PC-3 (cell line): ENCODE measurements around the gene ACADS. TPM values are rescaled to one million over a fixed set of nuclear protein-coding genes. Genes with fewer than 3 reads are reported as not detected.
A peak's percentile ranks its signal among the peaks of the same experiment; 100 is the strongest.

ENCODE experiments used
- ATAC-seq: fragments of 200-7000 bp; cut with Tn5 transposase; 2 replicates; pipeline ENCODE4 v1.9.1; 2020; ENCODE audit warnings: mild to moderate bottlenecking, moderate library complexity
- BruUV-seq: library from RNA; stranded (reverse); fragments of 400-500 nt; replicated peaks from 2 replicates; lab custom pipeline; 2021; lab: Mats Ljungman, UMichigan
- CTCF ChIA-PET: fragments of 300-600 bp; sonication (Branson Sonifier 250); formaldehyde crosslinking; loops from one replicate; lab custom pipeline; 2022; ENCODE audit warnings: antibody characterized with exemption; lab: Charles Lee
- POLR2A ChIA-PET: fragments of 300-600 bp; sonication (Branson Sonifier 250); formaldehyde crosslinking; loops from one replicate; lab custom pipeline; 2022; ENCODE audit warnings: antibody characterized with exemption; ENCODE audit not compliant: unreplicated experiment; lab: Charles Lee
- DNase-seq: peaks from one replicate; pipeline ENCODE4 v3.0.0-alpha.2; 2015
- H2AFZ ChIP-seq: fragments of 300-600 bp; sonication (generic); 2 replicates; pipeline ENCODE4 v1.6.0; 2016; ENCODE audit warnings: antibody characterized with exemption, low read length
- H3F3A ChIP-seq: fragments of 300-600 bp; sonication (generic); one replicate; pipeline ENCODE4 v1.6.0; 2017; ENCODE audit warnings: antibody characterized with exemption, low read length, control low read depth, mild to moderate bottlenecking; ENCODE audit not compliant: unreplicated experiment
- H3K27ac ChIP-seq: fragments of 300-600 bp; sonication (generic); 2 replicates; pipeline ENCODE4 v1.5.1; 2016; ENCODE audit warnings: mild to moderate bottlenecking, low read length
- H3K27me3 ChIP-seq: fragments of 300-600 bp; sonication (generic); 2 replicates; pipeline ENCODE4 v1.6.1; 2016; ENCODE audit warnings: low read length, mixed read lengths
- H3K36me3 ChIP-seq: fragments of 300-600 bp; sonication (generic); 2 replicates; pipeline ENCODE4 v1.6.1; 2016; ENCODE audit warnings: low read depth, mixed run types, low read length, mixed read lengths
- H3K4me1 ChIP-seq: fragments of 300-600 bp; sonication (generic); 2 replicates; pipeline ENCODE4 v1.5.1; 2016; ENCODE audit warnings: low read length; ENCODE audit not compliant: insufficient read depth
- H3K4me2 ChIP-seq: fragments of 300-600 bp; sonication (generic); 2 replicates; pipeline ENCODE4 v1.6.0; 2016; ENCODE audit warnings: low read length
- H3K4me3 ChIP-seq: fragments of 300-600 bp; sonication (generic); 2 replicates; pipeline ENCODE4 v1.5.1; 2016; ENCODE audit warnings: mild to moderate bottlenecking, low read length, mixed read lengths
- H3K79me2 ChIP-seq: fragments of 300-600 bp; sonication (generic); 2 replicates; pipeline ENCODE4 v1.6.1; 2017; ENCODE audit warnings: low read length, mixed read lengths
- H3K9ac ChIP-seq: fragments of 300-600 bp; sonication (generic); 2 replicates; pipeline ENCODE4 v1.6.0; 2016; ENCODE audit warnings: mild to moderate bottlenecking, low read length
- H3K9me2 ChIP-seq: fragments of 300-600 bp; sonication (generic); replicated peaks from 2 replicates; pipeline ENCODE4 v1.6.1; 2016; ENCODE audit warnings: mixed run types, low read length, mixed read lengths
- H3K9me3 ChIP-seq: fragments of 300-600 bp; sonication (generic); 2 replicates; pipeline ENCODE4 v1.6.1; 2016; ENCODE audit warnings: low read length, mixed read lengths
- H4K20me1 ChIP-seq: fragments of 300-600 bp; sonication (generic); 2 replicates; pipeline ENCODE4 v1.6.1; 2016; ENCODE audit warnings: low read length, mixed read lengths
- EZH2 ChIP-seq: fragments of 300-600 bp; sonication (generic); IDR thresholded peaks from one replicate; pipeline ENCODE4 v1.6.1; 2017; ENCODE audit warnings: antibody characterized with exemption, mild to moderate bottlenecking, low read length; ENCODE audit not compliant: unreplicated experiment
- EZH2phosphoT487 ChIP-seq: fragments of 300-600 bp; sonication (generic); IDR thresholded peaks from 2 replicates; pipeline ENCODE4 v1.6.1; 2018; ENCODE audit warnings: mild to moderate bottlenecking, antibody characterized with exemption, low read length, borderline replicate concordance
- intact Hi-C: fragments of 100-400 bp; cut with micrococcal nuclease; formaldehyde crosslinking; loops from 2 replicates; pipeline ENCODE4 v1.9.0; 2023
- total RNA-seq: library from RNA; depleted of rRNA; stranded (reverse); fragments of >200 nt; gene quantifications from 2 replicates; pipeline ENCODE4 v1.2.3, GENCODE V29; 2014
- TF ChIP-seq, protein P1 (sequence below): fragments of 300-600 bp; sonication (generic); conservative IDR thresholded peaks from 2 replicates; pipeline ENCODE4 v1.5.1; 2017; ENCODE audit warnings: antibody characterized with exemption, low read depth, mild to moderate bottlenecking, low read length

The ACADS gene
- total RNA-seq, 1 experiment from 2014 or later: 19.6 TPM

DNA sequence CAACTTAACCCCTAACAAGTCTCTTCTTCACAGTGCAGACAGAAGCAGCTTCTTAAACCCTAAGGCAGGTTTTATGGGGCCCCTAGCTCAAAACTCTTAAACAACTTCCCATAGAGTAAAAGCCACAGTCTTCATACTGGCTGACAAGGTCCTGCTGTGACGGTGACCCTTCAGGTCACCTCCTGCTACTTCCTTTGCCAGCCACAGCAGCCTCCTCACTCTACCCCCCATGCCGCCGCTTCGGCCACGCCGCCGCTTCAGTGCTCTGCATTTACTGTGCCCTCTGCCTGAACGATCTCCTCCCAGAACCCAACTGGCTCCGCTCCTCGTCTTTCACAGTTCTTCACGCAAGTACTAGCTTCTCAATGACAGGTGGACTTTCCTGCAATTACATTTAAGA is 45.5 kb downstream of the ACADS start:
- Histone ChIP-seq H3K27me3 (no peaks in the 10 kb centered on the region), H4K20me1 (no peaks in the 10 kb centered on the region), H3K9ac (no peak overlapping the region), H3K9me2 (no peaks in the 10 kb centered on the region), H3K27ac (no peak overlapping the region), H3K79me2 (no peaks in the 10 kb centered on the region), H3K4me3 (no peak overlapping the region), H3F3A (no peaks in the 10 kb centered on the region), H2AFZ (no peak overlapping the region), H3K4me2 (no peak overlapping the region), H3K36me3 (peaks cover 13% of the 10 kb centered on the region; the same call in 1 of the 2 replicates), H3K9me3 (no peaks in the 10 kb centered on the region), H3K4me1 (no peaks in the 10 kb centered on the region)
- no TSS peak for BruUV-seq
- ChIA-PET CTCF (no interaction called here), POLR2A (no interaction called here)
- intact Hi-C loops: no loop called here
- TF ChIP-seq, protein P1, sequence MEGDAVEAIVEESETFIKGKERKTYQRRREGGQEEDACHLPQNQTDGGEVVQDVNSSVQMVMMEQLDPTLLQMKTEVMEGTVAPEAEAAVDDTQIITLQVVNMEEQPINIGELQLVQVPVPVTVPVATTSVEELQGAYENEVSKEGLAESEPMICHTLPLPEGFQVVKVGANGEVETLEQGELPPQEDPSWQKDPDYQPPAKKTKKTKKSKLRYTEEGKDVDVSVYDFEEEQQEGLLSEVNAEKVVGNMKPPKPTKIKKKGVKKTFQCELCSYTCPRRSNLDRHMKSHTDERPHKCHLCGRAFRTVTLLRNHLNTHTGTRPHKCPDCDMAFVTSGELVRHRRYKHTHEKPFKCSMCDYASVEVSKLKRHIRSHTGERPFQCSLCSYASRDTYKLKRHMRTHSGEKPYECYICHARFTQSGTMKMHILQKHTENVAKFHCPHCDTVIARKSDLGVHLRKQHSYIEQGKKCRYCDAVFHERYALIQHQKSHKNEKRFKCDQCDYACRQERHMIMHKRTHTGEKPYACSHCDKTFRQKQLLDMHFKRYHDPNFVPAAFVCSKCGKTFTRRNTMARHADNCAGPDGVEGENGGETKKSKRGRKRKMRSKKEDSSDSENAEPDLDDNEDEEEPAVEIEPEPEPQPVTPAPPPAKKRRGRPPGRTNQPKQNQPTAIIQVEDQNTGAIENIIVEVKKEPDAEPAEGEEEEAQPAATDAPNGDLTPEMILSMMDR: no peak
- TF ChIP-seq EZH2: no peak
- TF ChIP-seq EZH2phosphoT487: no peak
- DNase-seq (no peak), ATAC-seq (no peak)

DNA sequence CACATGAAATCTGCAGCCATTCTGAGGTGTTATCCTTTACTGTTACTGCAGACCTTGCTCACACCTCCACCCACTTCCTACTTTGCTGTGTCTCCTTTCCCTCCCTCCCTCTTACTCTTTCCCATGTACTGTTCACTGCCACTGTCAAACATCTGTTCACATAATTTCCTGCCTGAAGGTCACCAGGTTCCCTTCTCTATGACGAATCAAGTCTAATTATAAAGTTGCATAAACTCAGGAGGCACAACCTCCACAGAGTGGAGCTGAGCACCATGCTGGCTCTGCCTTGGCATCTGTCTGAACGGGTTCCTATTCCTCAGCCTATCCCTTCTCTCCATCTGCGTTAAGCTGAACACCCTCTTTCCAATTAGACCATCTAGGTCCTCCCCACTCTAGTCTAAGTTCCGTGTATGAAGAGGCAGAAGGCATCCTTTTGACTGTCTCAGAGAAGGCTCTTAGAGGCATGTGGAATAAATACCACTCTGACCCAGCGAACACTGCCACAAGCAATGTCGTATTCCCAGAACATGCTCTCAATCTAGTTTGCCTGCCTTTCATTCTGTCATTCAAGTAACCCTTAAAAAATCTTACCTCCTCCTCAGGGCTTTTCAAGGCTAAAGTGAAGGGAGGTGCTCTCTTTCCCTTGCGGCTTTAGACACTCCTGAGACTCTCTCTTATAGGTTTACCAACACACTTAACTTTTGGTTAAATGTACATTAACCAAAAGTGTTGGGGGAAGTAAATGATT is 48.7 kb downstream of the ACADS start:
- intact Hi-C loops: no loop called here
- DNase-seq (no peak), ATAC-seq (no peak)
- ChIA-PET POLR2A (no interaction called here), CTCF (no interaction called here)
- Histone ChIP-seq H2AFZ (no peak overlapping the region), H3K9ac (no peak overlapping the region), H3K9me2 (no peaks in the 10 kb centered on the region), H3K4me1 (no peaks in the 10 kb centered on the region), H3F3A (no peaks in the 10 kb centered on the region), H3K36me3 (no peaks in the 10 kb centered on the region), H4K20me1 (no peaks in the 10 kb centered on the region), H3K79me2 (no peaks in the 10 kb centered on the region), H3K9me3 (no peaks in the 10 kb centered on the region), H3K27me3 (no peaks in the 10 kb centered on the region), H3K27ac (no peak overlapping the region), H3K4me3 (no peak overlapping the region), H3K4me2 (no peak overlapping the region)
- no TSS peak for BruUV-seq
- no peak for TF ChIP-seq EZH2phosphoT487
- TF ChIP-seq, protein P1: no peak
- no peak for TF ChIP-seq EZH2

DNA sequence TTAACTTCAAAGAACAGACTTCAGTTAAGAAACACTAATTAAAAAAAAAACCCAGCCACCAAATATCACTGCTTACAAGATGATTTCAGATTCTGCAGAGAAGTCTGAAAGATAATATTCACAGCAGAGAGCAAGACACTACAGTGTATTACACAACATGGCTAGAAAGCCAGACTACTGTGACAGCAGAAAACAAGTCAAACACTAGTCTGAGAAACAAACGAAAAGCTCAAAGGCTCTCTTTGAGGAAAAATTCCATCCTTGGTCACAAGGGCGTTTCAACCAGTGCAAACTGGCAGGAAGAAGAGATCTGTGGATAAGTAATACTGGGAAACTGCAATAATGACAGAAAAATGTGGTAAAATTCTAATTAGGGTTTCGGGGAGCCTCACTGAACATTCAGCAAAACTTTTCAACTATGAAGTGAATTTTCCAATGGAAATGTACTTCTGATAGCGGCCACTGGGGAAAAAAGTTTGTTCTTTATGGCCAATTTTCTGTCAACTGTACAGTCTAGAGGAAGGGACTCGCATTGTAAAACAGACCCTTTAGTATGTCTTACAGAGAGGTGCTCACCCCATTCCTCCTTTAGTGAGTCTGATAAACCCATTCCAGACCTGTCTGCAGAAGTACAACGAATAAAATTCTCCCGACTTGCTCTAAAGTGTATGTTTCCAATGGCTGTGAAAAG is 50.4 kb downstream of the ACADS start:
- TF ChIP-seq EZH2phosphoT487 (no peak), EZH2 (no peak)
- TF ChIP-seq, protein P1: peak; percentile 44
- Histone ChIP-seq H3K4me1 (no peaks in the 10 kb centered on the region), H3K9me3 (no peaks in the 10 kb centered on the region), H3F3A (no peaks in the 10 kb centered on the region), H3K4me3 (no peak overlapping the region), H3K4me2 (no peak overlapping the region), H3K36me3 (no peaks in the 10 kb centered on the region; the same call in 1 of the 2 replicates), H4K20me1 (no peaks in the 10 kb centered on the region), H3K9ac (no peak overlapping the region), H3K27me3 (no peaks in the 10 kb centered on the region), H2AFZ (no peak overlapping the region), H3K9me2 (no peaks in the 10 kb centered on the region), H3K27ac (no peak overlapping the region), H3K79me2 (no peaks in the 10 kb centered on the region)
- CTCF ChIA-PET: no interaction called here
- intact Hi-C loops: no loop called here
- DNase-seq (no peak), ATAC-seq (no peak)
- BruUV-seq: no TSS peak
- POLR2A ChIA-PET: no interaction called here
